ENCODE results near the gene COG2.
"Not testable (repeated sequence)": the region's sequence is repeated elsewhere in the genome, so short reads cannot be mapped to it uniquely, and the experiment has no call there.

COG2 gene

GRCh38 chr1:230693777-230694176, 51.5 kb downstream of the COG2 start:
- TF ChIP-seq CTCF (IDR thresholded peaks at IDR 0.05; ENCODE audit: insufficient read depth, missing control alignments), result no peak
- FAIRE-seq (no peak), DNase-seq (ENCODE audit: insufficient read length, low spot score) (no peak)

GRCh38 chr1:230694464-230694863, 52.2 kb downstream of the COG2 start:
- no peak for TF ChIP-seq CTCF (IDR thresholded peaks at IDR 0.05; ENCODE audit: insufficient read depth, missing control alignments)
- FAIRE-seq (no peak), DNase-seq (ENCODE audit: insufficient read length, low spot score) (no peak)

GRCh38 chr1:230694991-230695390, 52.7 kb downstream of the COG2 start:
- DNase-seq (ENCODE audit: insufficient read length, low spot score) (no peak), FAIRE-seq (no peak)
- no peak for TF ChIP-seq CTCF (IDR thresholded peaks at IDR 0.05; ENCODE audit: insufficient read depth, missing control alignments)

GRCh38 chr1:230696218-230696617, 53.9 kb downstream of the COG2 start:
- DNase-seq (ENCODE audit: insufficient read length, low spot score) (no peak), FAIRE-seq (no peak)
- TF ChIP-seq CTCF (IDR thresholded peaks at IDR 0.05; ENCODE audit: insufficient read depth, missing control alignments), result no peak

- DNase-seq (ENCODE audit: insufficient read length, low spot score), result no peak
- TF ChIP-seq CTCF (IDR thresholded peaks at IDR 0.05; ENCODE audit: insufficient read depth, missing control alignments), result no peak
- no peak for FAIRE-seq
Observed at GRCh38 chr1:230696722-230697437, 54.6 kb downstream of the COG2 start.

- FAIRE-seq (no peak), DNase-seq (ENCODE audit: insufficient read length, low spot score) (no peak)
- no peak for TF ChIP-seq CTCF (IDR thresholded peaks at IDR 0.05; ENCODE audit: insufficient read depth, missing control alignments)
Observed at GRCh38 chr1:230698130-230698529, 55.8 kb downstream of the COG2 start.

- not testable (repeated sequence) for FAIRE-seq; DNase-seq (ENCODE audit: insufficient read length, low spot score)
Observed at GRCh38 chr1:230698964-230699363, 56.7 kb downstream of the COG2 start.

GRCh38 chr1:230699716-230700115, 57.4 kb downstream of the COG2 start:
- FAIRE-seq (no peak), DNase-seq (ENCODE audit: insufficient read length, low spot score) (no peak)
- no peak for TF ChIP-seq CTCF (IDR thresholded peaks at IDR 0.05; ENCODE audit: insufficient read depth, missing control alignments)
